Loucy (cell line): ENCODE data around the gene SHOC2.

Source experiments
- CTCF ChIP-seq: fragments of 200-600 bp; sonication (generic); conservative IDR thresholded peaks from 2 replicates; pipeline ENCODE4 v1.5.1; 2014; ENCODE audit warnings: mild to moderate bottlenecking, antibody characterized with exemption, low read length
- EZH2phosphoT487 ChIP-seq: fragments of 200-600 bp; IDR thresholded peaks from 2 replicates; pipeline ENCODE4 v1.6.1; 2018; ENCODE audit warnings: antibody characterized with exemption, mild to moderate bottlenecking, moderate library complexity, borderline replicate concordance

DNA sequence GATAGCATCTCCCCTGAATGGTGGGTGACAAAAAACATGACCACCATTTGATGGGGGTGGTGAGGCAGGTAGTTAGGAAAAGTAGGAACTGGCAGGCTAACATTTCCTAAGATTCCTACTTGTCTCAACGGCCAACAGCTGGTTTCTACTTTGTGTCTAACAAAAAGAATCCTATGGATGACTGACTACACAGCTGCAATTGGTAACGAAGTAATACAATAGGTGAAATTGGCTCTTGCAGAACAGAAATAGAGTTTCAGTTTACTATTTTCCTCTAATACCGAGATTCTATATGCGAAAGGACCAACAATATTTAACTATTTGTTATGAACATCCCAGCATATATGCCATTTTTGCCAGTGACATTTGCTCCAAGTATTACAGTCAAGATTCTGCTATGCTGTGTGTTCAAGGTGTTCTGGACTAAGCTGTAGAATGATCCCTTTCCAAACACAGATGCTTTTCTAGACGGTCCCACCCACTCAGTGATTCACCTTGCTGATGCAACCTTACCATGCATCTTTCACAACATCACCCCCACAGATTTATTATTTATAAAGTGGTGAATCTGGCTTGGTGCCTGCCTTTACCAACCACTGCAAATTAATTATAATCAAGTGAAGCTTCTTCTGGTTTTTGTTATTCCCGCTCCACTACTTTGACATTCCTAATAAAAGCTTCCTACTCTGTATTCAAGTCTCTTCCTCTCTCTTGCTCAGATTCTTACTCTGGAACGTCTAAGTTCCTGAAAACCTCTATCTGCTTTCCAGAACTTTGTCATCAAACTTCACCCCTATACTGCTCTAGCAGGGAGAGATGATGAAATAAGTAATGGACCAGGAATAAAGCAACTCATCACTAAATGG lies 17.2 kb upstream of the SHOC2 start:
- TF ChIP-seq CTCF (no peak), EZH2phosphoT487 (no peak)
